Thyroid gland (tissue), 4 donors: ENCODE results near the gene TBCD.

Experiments used
- POLR2A ChIP-seq, 2 donors: fragments of 450-650 bp; IDR thresholded peaks; one replicate each; pipeline ENCODE4 v1.6.1; 2017; ENCODE audit warnings: antibody characterized with exemption in 2 of 2, mild to moderate bottlenecking in 2 of 2, moderate library complexity in 1 of 2
- TF ChIP-seq, protein P1 (sequence below), 6 experiments: fragments of 200-600 bp in 3 of 6; fragments of 450-650 bp in 3 of 6; sonication (generic) in 3 of 6; IDR thresholded peaks; one replicate each; pipeline ENCODE4 v1.5.1; 2016 to 2019; ENCODE audit warnings: antibody characterized with exemption in 6 of 6, mild to moderate bottlenecking in 2 of 6, inconsistent platforms in 1 of 6, moderate library complexity in 1 of 6

DNA sequence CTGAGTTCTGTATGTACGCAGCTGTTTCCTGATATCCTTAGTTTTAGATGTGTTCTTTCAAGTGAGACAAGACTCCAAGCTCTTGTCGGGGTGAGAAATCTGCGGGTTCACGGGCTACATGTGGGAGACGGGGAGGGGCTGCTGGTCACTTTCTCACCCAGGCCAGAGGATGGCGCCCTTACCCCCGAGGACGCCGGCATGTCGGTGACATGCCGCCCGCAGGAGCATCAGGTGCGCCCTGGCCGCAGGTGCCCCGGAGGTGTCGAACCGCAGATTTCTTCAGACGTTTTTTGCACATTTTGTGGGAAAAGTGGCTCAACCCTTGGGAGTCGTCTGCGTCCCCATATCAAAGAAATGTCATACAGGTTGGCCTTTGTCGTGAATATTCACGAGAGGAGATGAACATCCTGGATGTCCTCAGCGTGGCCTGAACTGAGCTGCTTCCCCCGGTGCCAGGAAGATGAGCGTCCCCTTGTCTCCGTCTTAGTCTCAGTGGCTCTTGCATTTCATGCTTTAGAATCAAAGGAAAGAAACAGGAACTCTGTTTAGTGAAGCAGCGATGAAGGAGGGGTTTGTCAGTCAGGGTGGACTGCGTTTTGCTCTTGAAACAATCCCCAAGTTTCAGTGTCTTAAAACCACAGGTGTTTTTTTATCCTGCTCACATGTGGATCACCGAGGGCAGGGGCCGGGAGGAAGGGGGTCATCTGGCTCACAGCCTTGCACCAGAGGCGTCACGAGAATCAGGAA, 163.3 kb downstream of the TBCD start:
- TF ChIP-seq, protein P1, sequence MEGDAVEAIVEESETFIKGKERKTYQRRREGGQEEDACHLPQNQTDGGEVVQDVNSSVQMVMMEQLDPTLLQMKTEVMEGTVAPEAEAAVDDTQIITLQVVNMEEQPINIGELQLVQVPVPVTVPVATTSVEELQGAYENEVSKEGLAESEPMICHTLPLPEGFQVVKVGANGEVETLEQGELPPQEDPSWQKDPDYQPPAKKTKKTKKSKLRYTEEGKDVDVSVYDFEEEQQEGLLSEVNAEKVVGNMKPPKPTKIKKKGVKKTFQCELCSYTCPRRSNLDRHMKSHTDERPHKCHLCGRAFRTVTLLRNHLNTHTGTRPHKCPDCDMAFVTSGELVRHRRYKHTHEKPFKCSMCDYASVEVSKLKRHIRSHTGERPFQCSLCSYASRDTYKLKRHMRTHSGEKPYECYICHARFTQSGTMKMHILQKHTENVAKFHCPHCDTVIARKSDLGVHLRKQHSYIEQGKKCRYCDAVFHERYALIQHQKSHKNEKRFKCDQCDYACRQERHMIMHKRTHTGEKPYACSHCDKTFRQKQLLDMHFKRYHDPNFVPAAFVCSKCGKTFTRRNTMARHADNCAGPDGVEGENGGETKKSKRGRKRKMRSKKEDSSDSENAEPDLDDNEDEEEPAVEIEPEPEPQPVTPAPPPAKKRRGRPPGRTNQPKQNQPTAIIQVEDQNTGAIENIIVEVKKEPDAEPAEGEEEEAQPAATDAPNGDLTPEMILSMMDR (IDR thresholded peaks at IDR 0.05), result no peak
- TF ChIP-seq POLR2A (IDR thresholded peaks at IDR 0.05), result no peak
